Stimulated activated CD8-positive, alpha-beta memory T cell treated with anti-CD3 and anti-CD28 coated beads, Interleukin-12 subunit alpha, Interleukin-12 subunit beta, amount 100 ng/mL, for 4 hours (primary cell): ENCODE data around the gene CBLN4.

Experiments used
- DNase-seq: peaks from one replicate; pipeline ENCODE4 v3.0.0-alpha.2; 2020; ENCODE audit warnings: low read depth

The CBLN4 gene

GRCh38 chr20:56005389-56005715 is at the start of gene CBLN4:
Gene CBLN4 (minus strand): TSS chr20:56005519. CDS start chr20:56004171, 1,348 bp downstream.
- no peak for DNase-seq

- no peak for DNase-seq
Measured at GRCh38 chr20:56043227-56043626, 37.9 kb upstream of the CBLN4 start.

- DNase-seq = no peak
Measured at GRCh38 chr20:56032251-56032650, 26.9 kb upstream of the CBLN4 start.

GRCh38 chr20:56018716-56019115 is 13.4 kb upstream of the CBLN4 start:
- DNase-seq = no peak

GRCh38 chr20:56018194-56018593 is 12.9 kb upstream of the CBLN4 start:
- DNase-seq = no peak

- no peak for DNase-seq
Measured at GRCh38 chr20:56017560-56017959, 12.2 kb upstream of the CBLN4 start.

- no peak for DNase-seq
Measured at GRCh38 chr20:56014998-56015397, 9.7 kb upstream of the CBLN4 start.

- DNase-seq = no peak
Measured at GRCh38 chr20:56014151-56014550, 8.8 kb upstream of the CBLN4 start.

- no peak for DNase-seq
Measured at GRCh38 chr20:56004611-56005388, 519 bp downstream of the CBLN4 start.

GRCh38 chr20:56004007-56004406 is 1.3 kb downstream of the CBLN4 start:
- DNase-seq = no peak

GRCh38 chr20:56002908-56003800 is 2.2 kb downstream of the CBLN4 start:
- no peak for DNase-seq

- DNase-seq = no peak
Measured at GRCh38 chr20:56001890-56002289, 3.4 kb downstream of the CBLN4 start.

GRCh38 chr20:56001106-56001785 is 4.1 kb downstream of the CBLN4 start:
- no peak for DNase-seq

GRCh38 chr20:55978550-55978949 is 26.8 kb downstream of the CBLN4 start:
- no peak for DNase-seq

- DNase-seq = no peak
Measured at GRCh38 chr20:55977690-55978459, 27.4 kb downstream of the CBLN4 start.

- no peak for DNase-seq
Measured at GRCh38 chr20:55974491-55975202, 30.7 kb downstream of the CBLN4 start.

- no peak for DNase-seq
Measured at GRCh38 chr20:55964790-55965189, 40.5 kb downstream of the CBLN4 start.

- no peak for DNase-seq
Measured at GRCh38 chr20:55961376-55962330, 43.7 kb downstream of the CBLN4 start.

- no peak for DNase-seq
Measured at GRCh38 chr20:55953201-55953600, 52.1 kb downstream of the CBLN4 start.

GRCh38 chr20:55947701-55948100 is 57.6 kb downstream of the CBLN4 start:
- no peak for DNase-seq
